ENCODE results near the gene MYBPC3. TPM values are rescaled to one million over a fixed set of nuclear protein-coding genes. Genes with fewer than 3 reads are reported as not detected.

MYBPC3 gene
- total RNA-seq, 2 experiments from 2014 or later: not detected

Other genes starting within 250 kb of the MYBPC3 start
- 10 to 100 TPM; 82.0 to 85.7 TPM for gene ARFGAP2, start 175.8 kb downstream of the MYBPC3 start, total RNA-seq
- 1 to 10 TPM in 1 of 2 experiments, under 1 TPM in 1; 0.91 to 1.2 TPM for gene PACSIN3, start 166.3 kb downstream of the MYBPC3 start, total RNA-seq
- 100 to 1,000 TPM; 159 to 163 TPM for gene DDB2, start 137.7 kb downstream of the MYBPC3 start, total RNA-seq
- 10 to 100 TPM; 26.6 to 27.1 TPM for gene ACP2, start 103.9 kb downstream of the MYBPC3 start, total RNA-seq
- 10 to 100 TPM; 10.5 to 13.9 TPM for gene NR1H3, start 94.7 kb downstream of the MYBPC3 start, total RNA-seq
- 100 to 1,000 TPM in 1 of 2 experiments, 10 to 100 TPM in 1; 99.4 to 107 TPM for gene MADD, start 82.6 kb downstream of the MYBPC3 start, total RNA-seq
- not detected for gene SPI1, start 25.8 kb upstream of the MYBPC3 start, total RNA-seq
- gene SLC39A13, start 55.9 kb upstream of the MYBPC3 start, total RNA-seq: 10 to 100 TPM; 23.6 to 24.2 TPM
- gene PSMC3, start 73.7 kb upstream of the MYBPC3 start, total RNA-seq: 100 to 1,000 TPM; 111 to 112 TPM
- under 1 TPM; 0.30 to 0.65 TPM for gene RAPSN, start 96.4 kb upstream of the MYBPC3 start, total RNA-seq
- gene CELF1, start 200.4 kb upstream of the MYBPC3 start, total RNA-seq: 100 to 1,000 TPM; 104 to 105 TPM
- 10 to 100 TPM; 42.3 to 45.2 TPM for gene PTPMT1, start 212.9 kb upstream of the MYBPC3 start, total RNA-seq
- gene KBTBD4, start 226.3 kb upstream of the MYBPC3 start, total RNA-seq: 10 to 100 TPM; 18.1 to 18.2 TPM
- gene NDUFS3, start 226.4 kb upstream of the MYBPC3 start, total RNA-seq: 10 to 100 TPM; 95.6 to 99.9 TPM
- under 1 TPM in 1 of 2 experiments, not detected in 1; 0.15 TPM for gene FAM180B, start 234.0 kb upstream of the MYBPC3 start, total RNA-seq
- gene C1QTNF4, start 241.7 kb upstream of the MYBPC3 start, total RNA-seq: under 1 TPM; 0.25 to 0.68 TPM